K562 (cell line): ENCODE measurements around the gene VWA5B1. TPM values are rescaled to one million over a fixed set of nuclear protein-coding genes. Genes with fewer than 3 reads are reported as not detected.

ENCODE experiments used
- ATAC-seq: fragments of 200-7000 bp; cut with Tn5 transposase; 3 replicates; pipeline ENCODE4 v1.9.1; 2020; ENCODE audit warnings: moderate library complexity
- BruUV-seq: library from RNA; stranded (reverse); fragments of 400-500 nt; replicated peaks from 2 replicates; lab custom pipeline; 2021; lab: Mats Ljungman, UMichigan
- CTCF ChIA-PET: fragments of 300-600 bp; formaldehyde crosslinking; extraction: SDS; loops from one replicate; lab custom pipeline; 2021; ENCODE audit warnings: low intra/inter-chr PET ratio; lab: Yijun Ruan, JAX
- POLR2A ChIA-PET: fragments of 300-600, 350-650 bp; sonication (Branson Sonifier 250); formaldehyde crosslinking; extraction: SDS; loops from one replicate; lab custom pipeline; 2021; ENCODE audit warnings: antibody characterized with exemption, inconsistent platforms; lab: Yijun Ruan, JAX
- DNase-seq, 4 experiments: peaks; one replicate each; pipeline versions ENCODE4 v3.0.0 to v3.0.0-alpha.2; 2011 to 2018; ENCODE audit warnings: low spot score in 3 of 4, mixed read lengths in 3 of 4; ENCODE audit errors: extremely low read depth in 1 of 4
- FAIRE-seq: peaks from 2 replicates; lab custom pipeline; 2011; peaks lifted over from hg19 to GRCh38; lab: Jason Lieb, UNC
- H2AFZ ChIP-seq: 2 replicates; pipeline ENCODE4 v1.6.0; 2011; ENCODE audit warnings: low read depth, low read length, control low read depth, inconsistent platforms
- H3K27ac ChIP-seq: fragments of 200-600 bp; 3 replicates; pipeline ENCODE4 v1.8.0; 2011; ENCODE audit warnings: low read depth, mild to moderate bottlenecking, control low read depth, inconsistent platforms, low read length, moderate library complexity, mixed read lengths; ENCODE audit errors: extremely low read depth
- H3K27me3 ChIP-seq, 2 experiments: fragments of 300-600 bp in 1 of 2; 2 replicates in 1 of 2; 3 replicates in 1 of 2; pipeline versions ENCODE4 v1.6.0 to v1.8.0; 2011; ENCODE audit warnings: inconsistent platforms in 2 of 2, low read length in 2 of 2, mild to moderate bottlenecking in 1 of 2, mixed read lengths in 1 of 2, moderate library complexity in 1 of 2; ENCODE audit not compliant: control insufficient read depth in 2 of 2, insufficient read depth in 2 of 2
- H3K36me3 ChIP-seq: fragments of 300-600 bp; 3 replicates; pipeline ENCODE4 v1.8.0; 2011; ENCODE audit warnings: mild to moderate bottlenecking, low read length, inconsistent platforms; ENCODE audit not compliant: control insufficient read depth, insufficient read depth
- H3K4me1 ChIP-seq, 2 experiments: fragments of 200-600 bp in 1 of 2; replicated peaks in 1 of 2; 2 replicates in 1 of 2; 3 replicates in 1 of 2; pipeline versions ENCODE4 v1.5.1 to v1.8.0; 2011; ENCODE audit warnings: inconsistent platforms in 2 of 2, low read length in 2 of 2, mild to moderate bottlenecking in 1 of 2, mixed read lengths in 1 of 2, moderate library complexity in 1 of 2; ENCODE audit not compliant: control insufficient read depth in 2 of 2, insufficient read depth in 2 of 2
- H3K4me2 ChIP-seq: 2 replicates; pipeline ENCODE4 v1.6.1; 2011; ENCODE audit warnings: low read length, control low read depth, inconsistent platforms, mixed read lengths; ENCODE audit not compliant: insufficient read depth
- H3K4me3 ChIP-seq: fragments of 200-600 bp; sonication (generic), shearing (Covaris generic); 2 replicates; pipeline ENCODE4 v1.5.1; 2016; ENCODE audit warnings: control low read depth, inconsistent platforms
- H3K79me2 ChIP-seq: fragments of 200-600 bp; 3 replicates; pipeline ENCODE4 v1.8.0; 2011; ENCODE audit warnings: low read length, inconsistent platforms; ENCODE audit not compliant: control insufficient read depth, insufficient read depth
- H3K9ac ChIP-seq, 2 experiments: 2 replicates each; pipeline versions ENCODE4 v1.6.0 to v1.6.1; 2011; ENCODE audit warnings: low read depth in 2 of 2, low read length in 2 of 2, control low read depth in 1 of 2, inconsistent platforms in 1 of 2, mild to moderate bottlenecking in 1 of 2, mixed read lengths in 1 of 2; ENCODE audit not compliant: insufficient read depth in 1 of 2
- H3K9me1 ChIP-seq: one replicate; pipeline ENCODE4 v1.6.0; 2011; ENCODE audit warnings: inconsistent platforms, mild to moderate bottlenecking, low read length, moderate library complexity; ENCODE audit not compliant: control insufficient read depth, insufficient read depth
- H3K9me3 ChIP-seq: replicated peaks from 2 replicates; pipeline ENCODE4 v1.5.1; 2011; ENCODE audit warnings: low read depth, low read length, inconsistent platforms; ENCODE audit not compliant: control insufficient read depth, insufficient read depth
- H4K20me1 ChIP-seq: replicated peaks from 2 replicates; pipeline ENCODE4 v1.6.1; 2011; ENCODE audit warnings: low read length, inconsistent platforms, mixed read lengths; ENCODE audit not compliant: control insufficient read depth, insufficient read depth
- C11orf30 ChIP-seq: fragments of 450-650 bp; IDR thresholded peaks from 2 replicates; pipeline ENCODE4 v1.6.1; 2016; ENCODE audit warnings: low read depth, mild to moderate bottlenecking
- GABPB1 ChIP-seq: sonication (generic); formaldehyde crosslinking; IDR thresholded peaks from 2 replicates; pipeline ENCODE4 v1.8.0; 2022; ENCODE audit warnings: mild to moderate bottlenecking, missing genetic modification reagents
- WGBS: fragments of 100-300 bp; shearing (Covaris generic); methylation state at CpG from one replicate; pipeline ENCODE4 v1.1.6; 2016; ENCODE audit warnings: low coverage, mixed read lengths; ENCODE audit not compliant: insufficient coverage; ENCODE audit errors: missing lambda C conversion rate; 5-methylcytosine and 5-hydroxymethylcytosine counted together
- in situ Hi-C: fragments of 300-500 bp; cut with MboI; formaldehyde crosslinking; loops from 4 replicates; pipeline ENCODE4 v1.15.0; 2018; ENCODE audit warnings: inconsistent platforms, mixed read lengths
- intact Hi-C: fragments of 100-400 bp; cut with micrococcal nuclease; formaldehyde crosslinking; loops from 2 replicates; pipeline ENCODE4 v1.14.2; 2022
- polyA plus RNA-seq, 8 experiments: library from polyadenylated mRNA; depleted of rRNA in 4 of 8; stranded (reverse) in 5 of 8; unstranded in 3 of 8; fragments of >200 nt; fragmentation: Nextera tagmentation in 2 of 8; fragmentation: Illumina TruSeq in 1 of 8; extraction: Ambion mirVana in 2 of 8; extraction: Trizol in 1 of 8; gene quantifications; 2 replicates each; pipeline versions ENCODE4 v1.2.1 to v1.2.3, GENCODE V29; 2011 to 2014; ENCODE audit warnings: inconsistent platforms in 1 of 8, missing spikeins in 1 of 8
- total RNA-seq, 7 experiments: library from RNA; depleted of rRNA in 6 of 7; stranded (reverse); fragments of >200 nt in 6 of 7; fragmentation: Illumina TruSeq in 2 of 7; extraction: Trizol in 2 of 7; gene quantifications; 2 replicates each; pipeline versions ENCODE4 v1.2.1 to v1.2.3, GENCODE V29; 2011 to 2021; ENCODE audit warnings: low replicate concordance in 1 of 7
- TF ChIP-seq, protein P1 (sequence below), 2 experiments: fragments of 450-650 bp in 1 of 2; IDR thresholded peaks; 2 replicates each; pipeline ENCODE4 v1.6.1; 2011 to 2017; ENCODE audit warnings: low read depth in 2 of 2, antibody characterized with exemption in 1 of 2, borderline replicate concordance in 1 of 2, low read length in 1 of 2, mild to moderate bottlenecking in 1 of 2, mixed read lengths in 1 of 2; ENCODE audit not compliant: control insufficient read depth in 1 of 2

VWA5B1 gene
- total and polyA plus RNA-seq, 9 of the 15 experiments (the other 6 are each of a cell fraction or from before 2014, with no cell fraction given) = not detected

DNA sequence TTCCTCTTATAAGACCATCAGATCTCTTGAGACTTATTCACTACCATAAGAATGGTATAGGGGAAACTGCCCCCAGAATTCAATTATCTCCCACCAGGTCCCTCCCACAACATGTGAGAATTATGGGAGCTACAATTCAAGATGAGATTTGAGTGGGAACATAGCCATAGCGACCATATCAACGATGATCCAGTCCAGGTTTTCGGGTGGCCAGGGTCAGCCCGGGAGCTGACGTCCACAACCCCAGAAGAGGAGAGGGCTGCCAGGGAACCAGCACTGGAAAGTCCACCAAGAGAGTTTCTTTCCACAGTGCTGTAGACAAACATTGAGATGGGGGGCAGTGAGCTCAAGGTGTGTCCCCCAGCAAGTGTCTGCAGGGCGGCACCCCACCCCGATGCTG, 88.4 kb downstream of the VWA5B1 start:
- no TSS peak for BruUV-seq
- no peaks in the 10 kb centered on the region for H3K4me1 ChIP-seq
- TF ChIP-seq GABPB1 (CRISPR knock-in tag) = no peak
- peaks cover 0 to 27% of the 10 kb centered on the region in 2 experiments; a peak in 3 of 5 replicates for H3K27me3 ChIP-seq
- H3K27ac ChIP-seq = no peak overlapping the region
- H3K9me3 ChIP-seq = no peaks in the 10 kb centered on the region
- 1% methylated on average over 7 of the region's 7 CpGs for WGBS
- DNase-seq = no peak
- intact Hi-C loops (loop anchor here (5.0 kb wide), 1 partner anchor 53 kb away; no protein-coding TSS in a partner anchor), in situ Hi-C loops (no loop called here)
- peaks cover 6% of the 10 kb centered on the region; the same call in 1 of the 2 replicates for H4K20me1 ChIP-seq
- H3K9ac ChIP-seq = no peak overlapping the region
- H3K4me2 ChIP-seq = no peak overlapping the region
- CTCF ChIA-PET = no interaction called here
- H3K9me1 ChIP-seq = no peaks in the 10 kb centered on the region
- no peak for FAIRE-seq
- ATAC-seq = no peak
- H3K4me3 ChIP-seq = no peak overlapping the region
- no peaks in the 10 kb centered on the region for H3K79me2 ChIP-seq
- POLR2A ChIA-PET = interaction anchor here (0.6 to 1.4 kb wide), 2 partner anchors 10 to 348 kb away, joined by 3 to 5 read pairs; no protein-coding TSS in a partner anchor
- no peak overlapping the region for H2AFZ ChIP-seq
- no peaks in the 10 kb centered on the region for H3K36me3 ChIP-seq

DNA sequence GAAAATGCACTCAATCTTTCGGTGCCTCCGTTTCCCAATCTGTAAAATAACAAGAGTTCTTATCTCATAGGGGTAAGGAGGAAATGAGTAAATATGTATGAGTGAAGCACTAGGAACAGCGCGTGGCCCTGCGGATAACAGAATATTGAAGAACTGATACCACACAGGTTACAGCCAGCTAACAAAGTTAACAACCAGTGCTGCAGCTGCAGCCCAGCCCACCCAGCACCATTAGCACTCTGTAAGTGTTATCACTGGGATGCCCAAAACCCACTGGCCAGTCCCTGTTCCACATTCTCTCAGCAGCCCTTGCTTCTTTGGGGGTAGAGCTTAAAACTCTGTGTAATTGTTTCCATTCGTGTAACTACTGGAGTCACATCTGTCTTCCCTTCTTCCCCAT, 89.5 kb downstream of the VWA5B1 start:
- Histone ChIP-seq H3K4me2 (no peak overlapping the region), H2AFZ (no peak overlapping the region), H3K27me3 (peaks cover 6 to 31% of the 10 kb centered on the region in 2 experiments), H3K9me3 (no peaks in the 10 kb centered on the region), H3K79me2 (no peaks in the 10 kb centered on the region), H3K9ac (no peak overlapping the region), H3K4me1 (no peaks in the 10 kb centered on the region), H4K20me1 (peaks cover 6% of the 10 kb centered on the region), H3K27ac (no peak overlapping the region), H3K36me3 (no peaks in the 10 kb centered on the region), H3K9me1 (no peaks in the 10 kb centered on the region), H3K4me3 (no peak overlapping the region)
- intact Hi-C loops (no loop called here), in situ Hi-C loops (no loop called here)
- ATAC-seq (no peak), DNase-seq (no peak), FAIRE-seq (no peak)
- under 1% methylated on average over 6 of the region's 6 CpGs for WGBS
- TF ChIP-seq C11orf30 = no peak
- TF ChIP-seq, protein P1, sequence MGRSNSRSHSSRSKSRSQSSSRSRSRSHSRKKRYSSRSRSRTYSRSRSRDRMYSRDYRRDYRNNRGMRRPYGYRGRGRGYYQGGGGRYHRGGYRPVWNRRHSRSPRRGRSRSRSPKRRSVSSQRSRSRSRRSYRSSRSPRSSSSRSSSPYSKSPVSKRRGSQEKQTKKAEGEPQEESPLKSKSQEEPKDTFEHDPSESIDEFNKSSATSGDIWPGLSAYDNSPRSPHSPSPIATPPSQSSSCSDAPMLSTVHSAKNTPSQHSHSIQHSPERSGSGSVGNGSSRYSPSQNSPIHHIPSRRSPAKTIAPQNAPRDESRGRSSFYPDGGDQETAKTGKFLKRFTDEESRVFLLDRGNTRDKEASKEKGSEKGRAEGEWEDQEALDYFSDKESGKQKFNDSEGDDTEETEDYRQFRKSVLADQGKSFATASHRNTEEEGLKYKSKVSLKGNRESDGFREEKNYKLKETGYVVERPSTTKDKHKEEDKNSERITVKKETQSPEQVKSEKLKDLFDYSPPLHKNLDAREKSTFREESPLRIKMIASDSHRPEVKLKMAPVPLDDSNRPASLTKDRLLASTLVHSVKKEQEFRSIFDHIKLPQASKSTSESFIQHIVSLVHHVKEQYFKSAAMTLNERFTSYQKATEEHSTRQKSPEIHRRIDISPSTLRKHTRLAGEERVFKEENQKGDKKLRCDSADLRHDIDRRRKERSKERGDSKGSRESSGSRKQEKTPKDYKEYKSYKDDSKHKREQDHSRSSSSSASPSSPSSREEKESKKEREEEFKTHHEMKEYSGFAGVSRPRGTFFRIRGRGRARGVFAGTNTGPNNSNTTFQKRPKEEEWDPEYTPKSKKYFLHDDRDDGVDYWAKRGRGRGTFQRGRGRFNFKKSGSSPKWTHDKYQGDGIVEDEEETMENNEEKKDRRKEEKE (IDR thresholded peaks at IDR 0.05; ENCODE audit: borderline replicate concordance in 1 of 2, control insufficient read depth in 1 of 2, low read depth in 2 of 2, low read length in 1 of 2) = no peak
- ChIA-PET CTCF (no interaction called here), POLR2A (interaction anchor here (1.4 kb wide), 1 partner anchor 9 kb away, joined by 5 read pairs; no protein-coding TSS in a partner anchor)
- no TSS peak for BruUV-seq
